IPS-20b (cell line): Measurements from ENCODE around the gene ARHGAP6.

ENCODE experiments used
- H3K27ac ChIP-seq: one replicate; pipeline ENCODE4 v1.5.1; 2013; ENCODE audit warnings: low read length
- H3K27me3 ChIP-seq: 2 replicates; pipeline ENCODE4 v1.6.1; 2013; ENCODE audit warnings: mild to moderate bottlenecking, low read length, inconsistent platforms; ENCODE audit not compliant: insufficient read depth
- H3K36me3 ChIP-seq: 2 replicates; pipeline ENCODE4 v1.6.1; 2013; ENCODE audit warnings: low read depth, mild to moderate bottlenecking, inconsistent platforms, low read length, moderate library complexity; ENCODE audit not compliant: insufficient read depth
- H3K4me1 ChIP-seq: 2 replicates; pipeline ENCODE4 v1.6.1; 2013; ENCODE audit warnings: mild to moderate bottlenecking, control low read depth, inconsistent platforms, low read length, moderate library complexity; ENCODE audit not compliant: insufficient read depth
- H3K4me3 ChIP-seq: 2 replicates; pipeline ENCODE4 v1.5.1; 2013; ENCODE audit warnings: mild to moderate bottlenecking, low read length, inconsistent platforms
- H3K9ac ChIP-seq: 2 replicates; pipeline ENCODE4 v1.6.1; 2013; ENCODE audit warnings: low read depth, mild to moderate bottlenecking, inconsistent platforms, low read length, moderate library complexity
- H3K9me3 ChIP-seq: 2 replicates; pipeline ENCODE4 v1.6.1; 2013; ENCODE audit warnings: mild to moderate bottlenecking, low read depth, low read length, inconsistent platforms; ENCODE audit not compliant: insufficient read depth

ARHGAP6 gene

DNA sequence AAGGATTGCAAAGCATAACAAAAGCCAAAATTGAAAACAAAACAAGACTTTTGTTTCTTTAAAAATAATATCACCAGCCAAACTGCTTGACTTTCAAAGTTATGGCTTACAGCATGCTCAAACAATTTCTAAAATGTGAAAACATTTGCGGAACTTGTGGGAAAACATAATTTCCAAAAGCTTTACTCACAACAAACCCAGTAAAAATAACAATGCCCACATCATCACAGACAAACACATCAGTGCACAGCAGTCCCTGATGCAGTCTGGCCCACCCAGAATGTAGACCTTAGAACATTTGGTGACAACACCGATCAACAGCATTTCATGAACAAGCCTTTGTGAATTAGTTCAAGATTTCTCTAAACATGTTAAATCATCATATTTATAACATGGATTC lies 98.9 kb downstream of the ARHGAP6 start:
- Histone ChIP-seq H3K9ac (no peak overlapping the region), H3K9me3 (no peaks in the 10 kb centered on the region), H3K36me3 (no peaks in the 10 kb centered on the region), H3K4me3 (no peak overlapping the region), H3K27ac (no peak overlapping the region), H3K4me1 (no peaks in the 10 kb centered on the region; the same call in 1 of the 2 replicates), H3K27me3 (peaks cover 88% of the 10 kb centered on the region)

DNA sequence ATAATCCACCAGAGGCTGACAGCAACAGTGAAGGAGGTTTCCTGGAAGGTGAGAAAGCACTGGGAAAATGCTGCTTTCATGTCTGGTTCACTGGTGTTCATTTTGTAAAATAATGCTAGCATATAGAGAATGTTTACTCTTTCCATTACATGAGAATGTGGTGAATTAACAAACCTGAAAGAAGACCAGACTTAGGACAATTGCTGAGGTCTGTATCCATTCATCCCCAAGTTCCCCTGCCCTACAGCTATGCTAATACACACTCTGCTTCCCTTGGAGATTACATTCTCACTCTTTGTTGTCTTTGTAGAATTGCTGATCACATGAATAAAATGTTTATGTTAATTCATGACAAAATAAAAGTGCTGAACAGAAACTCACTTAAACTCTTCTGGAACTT lies 99.5 kb downstream of the ARHGAP6 start:
- Histone ChIP-seq H3K4me1 (no peaks in the 10 kb centered on the region; the same call in 1 of the 2 replicates), H3K27me3 (peaks cover 92% of the 10 kb centered on the region)

DNA sequence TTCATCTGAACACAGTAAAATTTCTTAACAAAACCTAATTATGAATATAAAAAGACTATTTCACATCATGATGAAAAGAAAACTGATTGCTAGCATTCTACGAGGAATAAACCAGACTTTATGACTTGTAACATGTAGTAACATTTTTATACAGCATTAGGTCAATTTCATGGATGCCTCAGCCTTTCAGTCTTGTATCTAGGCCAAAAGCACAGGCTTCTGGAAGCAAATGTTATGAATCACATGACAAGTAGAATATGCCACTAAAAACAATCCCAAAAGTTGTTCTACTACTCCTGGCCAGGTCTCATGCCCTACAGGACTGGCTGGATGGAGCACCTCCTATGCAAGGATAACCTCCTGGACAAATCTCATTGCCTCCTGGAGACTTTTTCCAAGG lies 101.2 kb downstream of the ARHGAP6 start:
- no peaks in the 10 kb centered on the region for H3K9me3 ChIP-seq
- no peak overlapping the region for H3K27ac ChIP-seq
- H3K9ac ChIP-seq, result no peak overlapping the region
- H3K36me3 ChIP-seq, result no peaks in the 10 kb centered on the region
- H3K4me3 ChIP-seq, result no peak overlapping the region
- H3K4me1 ChIP-seq, result no peaks in the 10 kb centered on the region; the same call in 1 of the 2 replicates
- peaks cover 92% of the 10 kb centered on the region for H3K27me3 ChIP-seq

More for the DNA sequence above, 99.5 kb downstream of the ARHGAP6 start:
- no peak overlapping the region for H3K27ac ChIP-seq
- no peaks in the 10 kb centered on the region for H3K36me3 ChIP-seq
- H3K4me3 ChIP-seq, result no peak overlapping the region
- H3K9ac ChIP-seq, result no peak overlapping the region
- H3K9me3 ChIP-seq, result no peaks in the 10 kb centered on the region

DNA sequence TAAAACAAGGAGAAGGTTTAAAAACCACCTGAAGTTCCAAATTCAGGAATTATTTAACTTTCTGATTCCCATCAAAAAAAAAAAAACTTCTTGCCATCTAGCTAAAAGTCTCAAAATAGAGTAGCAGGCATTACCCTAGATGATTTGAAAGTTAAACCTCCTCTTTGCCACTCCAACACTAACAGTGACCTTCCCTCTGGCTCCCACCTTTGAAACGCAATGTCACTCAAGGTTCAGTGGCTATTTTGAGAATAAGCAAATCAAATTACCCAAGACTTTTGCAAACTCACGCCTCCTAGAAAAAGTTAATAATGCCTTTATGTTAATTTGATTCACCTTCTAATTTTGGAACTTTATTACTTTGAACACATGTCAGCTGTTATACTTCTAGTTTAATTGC lies 103.2 kb downstream of the ARHGAP6 start:
- H3K4me3 ChIP-seq, result no peak overlapping the region
- no peaks in the 10 kb centered on the region; the same call in 1 of the 2 replicates for H3K4me1 ChIP-seq
- H3K27ac ChIP-seq, result no peak overlapping the region
- H3K36me3 ChIP-seq, result no peaks in the 10 kb centered on the region
- H3K9me3 ChIP-seq, result no peaks in the 10 kb centered on the region
- no peak overlapping the region for H3K9ac ChIP-seq
- peaks cover 72% of the 10 kb centered on the region for H3K27me3 ChIP-seq

DNA sequence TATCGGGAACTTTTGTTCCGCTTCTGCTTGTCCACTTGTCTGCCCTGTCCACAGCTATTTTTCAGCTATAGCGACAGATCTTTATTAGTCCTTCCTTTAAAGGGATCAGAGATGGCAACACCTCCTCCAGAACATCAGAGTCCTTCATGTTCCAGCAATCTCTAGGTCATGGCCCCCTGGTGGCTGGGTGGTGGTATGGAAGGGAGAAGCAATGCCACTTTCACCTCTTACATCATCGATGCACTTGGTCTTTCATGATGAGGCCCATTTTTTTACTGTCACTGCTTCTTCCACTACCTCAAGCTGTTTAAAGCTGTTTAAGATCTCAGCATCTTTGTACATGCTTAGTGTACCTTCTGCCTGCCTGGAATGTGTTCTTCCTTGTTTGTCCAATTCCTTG lies 106.7 kb downstream of the ARHGAP6 start:
- Histone ChIP-seq H3K9me3 (no peaks in the 10 kb centered on the region), H3K36me3 (no peaks in the 10 kb centered on the region), H3K27ac (no peak overlapping the region), H3K27me3 (peaks cover 37% of the 10 kb centered on the region), H3K4me1 (no peaks in the 10 kb centered on the region; the same call in 1 of the 2 replicates), H3K9ac (no peak overlapping the region), H3K4me3 (no peak overlapping the region)

DNA sequence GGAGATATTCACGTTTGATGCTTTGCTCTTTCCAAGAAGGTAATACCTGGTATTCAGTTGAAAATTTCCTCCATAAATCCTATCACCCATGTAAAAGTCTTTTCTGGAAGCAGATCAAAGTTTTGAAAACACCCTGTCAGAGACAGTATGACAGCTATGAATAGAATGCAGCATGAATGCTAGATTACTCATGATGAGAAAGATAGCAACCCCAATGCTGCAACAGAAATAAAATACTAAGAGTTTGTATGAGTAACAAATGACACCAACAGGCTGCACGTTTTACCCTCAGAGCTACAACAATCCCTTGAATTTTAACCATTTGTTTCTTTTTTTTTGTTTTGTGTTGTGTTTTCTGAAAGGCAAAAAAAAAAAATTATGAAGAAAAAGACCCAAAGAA lies 108.6 kb downstream of the ARHGAP6 start:
- H3K4me3 ChIP-seq, result no peak overlapping the region
- H3K27me3 ChIP-seq, result peaks cover 20% of the 10 kb centered on the region; the same call in 1 of the 2 replicates
- no peak overlapping the region for H3K9ac ChIP-seq
- no peaks in the 10 kb centered on the region for H3K36me3 ChIP-seq
- no peak overlapping the region for H3K27ac ChIP-seq
- no peaks in the 10 kb centered on the region for H3K9me3 ChIP-seq
- no peaks in the 10 kb centered on the region; the same call in 1 of the 2 replicates for H3K4me1 ChIP-seq

DNA sequence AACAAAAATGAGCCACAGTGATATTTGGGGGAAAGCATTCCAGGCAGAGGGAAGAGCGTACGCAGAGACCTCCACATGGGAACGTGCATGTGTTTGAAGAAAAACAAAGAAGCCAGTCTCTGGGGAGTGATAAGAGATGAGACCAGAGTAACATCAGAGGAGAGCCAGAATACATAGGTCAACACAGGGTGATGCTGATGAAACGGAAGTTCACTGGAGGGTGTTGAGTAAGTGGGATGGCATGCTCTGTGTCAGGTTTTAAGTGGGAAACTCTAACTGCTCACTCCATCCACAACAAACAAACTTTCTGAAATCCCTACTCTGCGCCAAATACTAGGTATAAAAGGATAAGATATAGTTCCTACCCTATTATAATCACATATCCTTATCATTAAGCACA lies 110.0 kb downstream of the ARHGAP6 start:
- Histone ChIP-seq H3K4me3 (no peak overlapping the region), H3K4me1 (no peaks in the 10 kb centered on the region), H3K9me3 (no peaks in the 10 kb centered on the region), H3K27me3 (peaks cover 7% of the 10 kb centered on the region; the same call in 1 of the 2 replicates), H3K27ac (no peak overlapping the region), H3K9ac (no peak overlapping the region), H3K36me3 (no peaks in the 10 kb centered on the region)

DNA sequence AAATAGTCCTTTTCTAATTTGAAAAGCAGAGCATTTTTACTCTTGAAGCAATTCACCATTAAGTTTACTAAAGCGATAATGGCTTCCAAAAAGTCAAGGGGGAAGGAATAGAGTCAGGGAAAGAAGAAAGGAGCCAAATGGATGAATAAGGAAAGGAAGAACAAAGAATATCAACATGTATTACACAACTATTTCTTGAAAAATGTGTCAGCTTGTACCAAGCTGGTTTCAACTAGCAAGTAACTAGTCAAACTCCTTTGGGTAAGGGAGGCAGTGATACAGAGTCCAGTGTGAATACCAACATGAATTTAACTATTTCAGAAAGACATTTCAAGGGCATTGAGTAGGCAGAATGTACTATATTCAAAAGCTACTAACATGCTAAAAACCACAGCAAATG lies 112.1 kb downstream of the ARHGAP6 start:
- Histone ChIP-seq H3K9me3 (no peaks in the 10 kb centered on the region), H3K9ac (no peak overlapping the region), H3K4me3 (no peak overlapping the region), H3K36me3 (no peaks in the 10 kb centered on the region), H3K27me3 (no peaks in the 10 kb centered on the region), H3K27ac (no peak overlapping the region), H3K4me1 (no peaks in the 10 kb centered on the region)

DNA sequence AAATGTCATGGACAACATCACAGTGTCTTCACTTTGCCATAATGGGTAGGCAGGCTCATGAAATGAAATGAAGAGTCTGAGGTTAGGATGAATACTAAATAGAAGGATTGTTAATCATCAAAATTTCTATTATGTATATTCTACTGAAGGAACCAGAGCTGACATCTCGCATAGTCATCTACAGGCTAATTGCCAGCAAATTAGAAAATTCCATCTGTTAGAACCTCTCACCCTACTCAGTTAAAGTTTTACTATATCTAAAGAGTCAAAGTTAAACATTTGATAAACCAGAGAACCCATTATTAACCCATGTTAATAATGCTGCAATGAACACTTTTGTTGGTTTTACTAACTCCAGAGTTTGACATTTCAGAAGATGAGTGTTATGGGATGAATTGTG lies 114.6 kb downstream of the ARHGAP6 start:
- no peak overlapping the region for H3K27ac ChIP-seq
- no peak overlapping the region for H3K9ac ChIP-seq
- no peaks in the 10 kb centered on the region for H3K36me3 ChIP-seq
- no peaks in the 10 kb centered on the region for H3K4me1 ChIP-seq
- H3K4me3 ChIP-seq, result no peak overlapping the region
- H3K9me3 ChIP-seq, result no peaks in the 10 kb centered on the region
- H3K27me3 ChIP-seq, result no peaks in the 10 kb centered on the region

DNA sequence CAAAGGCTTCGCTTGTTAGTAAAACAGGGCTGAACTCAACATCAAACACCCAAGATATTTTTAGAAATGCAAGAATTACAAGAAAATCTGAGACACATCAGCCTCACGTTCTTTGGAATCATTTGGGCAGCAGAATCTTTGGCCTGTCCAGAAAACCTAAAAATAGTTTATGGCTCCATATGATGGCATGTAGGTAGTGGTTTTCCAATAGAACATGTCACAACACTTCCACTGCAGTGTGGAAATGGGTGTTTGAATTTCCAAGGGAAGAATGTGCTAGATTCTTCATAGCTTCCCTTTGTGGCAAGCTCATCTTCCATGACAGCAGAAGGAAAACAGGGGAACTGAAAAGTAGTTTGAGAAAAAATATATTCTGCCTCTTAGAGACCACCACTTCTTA lies 118.8 kb downstream of the ARHGAP6 start:
- no peak overlapping the region for H3K27ac ChIP-seq
- no peaks in the 10 kb centered on the region for H3K4me1 ChIP-seq
- no peaks in the 10 kb centered on the region for H3K36me3 ChIP-seq
- no peak overlapping the region for H3K9ac ChIP-seq
- H3K9me3 ChIP-seq, result no peaks in the 10 kb centered on the region
- no peaks in the 10 kb centered on the region for H3K27me3 ChIP-seq
- H3K4me3 ChIP-seq, result no peak overlapping the region

DNA sequence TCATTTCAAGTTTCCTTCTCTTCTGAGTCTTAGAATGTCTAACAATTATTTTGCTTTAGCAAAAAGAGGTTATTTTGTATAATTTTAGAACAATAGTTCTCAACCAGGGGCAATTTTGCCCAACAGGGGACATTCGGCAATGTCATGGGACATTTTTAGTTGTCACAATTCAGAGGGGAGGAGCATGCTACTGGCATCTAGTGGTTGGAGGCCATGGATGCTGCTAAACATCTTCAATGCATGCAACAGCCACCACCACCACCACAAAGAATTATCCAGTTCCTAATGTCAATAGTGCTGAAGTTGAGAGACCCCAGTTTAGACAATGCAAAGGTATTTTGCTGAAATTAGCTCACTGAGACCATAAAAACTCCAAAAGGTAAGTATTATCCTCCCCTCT lies 122.5 kb downstream of the ARHGAP6 start:
- H3K4me1 ChIP-seq, result no peaks in the 10 kb centered on the region
- H3K27me3 ChIP-seq, result no peaks in the 10 kb centered on the region
- no peak overlapping the region for H3K27ac ChIP-seq
- no peaks in the 10 kb centered on the region for H3K9me3 ChIP-seq
- no peak overlapping the region for H3K9ac ChIP-seq
- no peaks in the 10 kb centered on the region for H3K36me3 ChIP-seq
- no peak overlapping the region for H3K4me3 ChIP-seq

DNA sequence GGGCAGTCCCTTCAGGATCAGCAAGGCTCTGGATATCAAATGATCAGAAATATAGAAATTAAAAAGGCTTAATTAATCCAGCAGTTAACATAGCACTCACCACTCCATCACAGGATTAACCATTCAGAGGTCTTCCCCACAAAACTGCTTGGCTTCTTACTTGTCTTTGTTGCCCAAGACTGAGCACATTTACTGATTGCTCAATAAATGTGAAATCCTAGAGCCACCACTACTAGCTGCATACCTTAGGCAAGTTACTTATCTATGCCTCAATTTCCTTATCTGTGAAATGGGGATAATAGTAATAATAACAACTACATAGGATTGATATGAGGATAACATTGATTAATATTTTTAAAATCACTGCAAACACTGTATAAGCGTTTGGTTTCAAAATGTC lies 124.2 kb downstream of the ARHGAP6 start:
- Histone ChIP-seq H3K9ac (no peak overlapping the region), H3K27ac (no peak overlapping the region), H3K36me3 (no peaks in the 10 kb centered on the region), H3K4me3 (no peak overlapping the region), H3K4me1 (no peaks in the 10 kb centered on the region), H3K9me3 (no peaks in the 10 kb centered on the region), H3K27me3 (no peaks in the 10 kb centered on the region; the same call in 1 of the 2 replicates)
